ENCODE data around the gene GRIK4.
"Not testable (repeated sequence)": the region's sequence is repeated elsewhere in the genome, so short reads cannot be mapped to it uniquely, and the experiment has no call there.

Gene GRIK4, protein sequence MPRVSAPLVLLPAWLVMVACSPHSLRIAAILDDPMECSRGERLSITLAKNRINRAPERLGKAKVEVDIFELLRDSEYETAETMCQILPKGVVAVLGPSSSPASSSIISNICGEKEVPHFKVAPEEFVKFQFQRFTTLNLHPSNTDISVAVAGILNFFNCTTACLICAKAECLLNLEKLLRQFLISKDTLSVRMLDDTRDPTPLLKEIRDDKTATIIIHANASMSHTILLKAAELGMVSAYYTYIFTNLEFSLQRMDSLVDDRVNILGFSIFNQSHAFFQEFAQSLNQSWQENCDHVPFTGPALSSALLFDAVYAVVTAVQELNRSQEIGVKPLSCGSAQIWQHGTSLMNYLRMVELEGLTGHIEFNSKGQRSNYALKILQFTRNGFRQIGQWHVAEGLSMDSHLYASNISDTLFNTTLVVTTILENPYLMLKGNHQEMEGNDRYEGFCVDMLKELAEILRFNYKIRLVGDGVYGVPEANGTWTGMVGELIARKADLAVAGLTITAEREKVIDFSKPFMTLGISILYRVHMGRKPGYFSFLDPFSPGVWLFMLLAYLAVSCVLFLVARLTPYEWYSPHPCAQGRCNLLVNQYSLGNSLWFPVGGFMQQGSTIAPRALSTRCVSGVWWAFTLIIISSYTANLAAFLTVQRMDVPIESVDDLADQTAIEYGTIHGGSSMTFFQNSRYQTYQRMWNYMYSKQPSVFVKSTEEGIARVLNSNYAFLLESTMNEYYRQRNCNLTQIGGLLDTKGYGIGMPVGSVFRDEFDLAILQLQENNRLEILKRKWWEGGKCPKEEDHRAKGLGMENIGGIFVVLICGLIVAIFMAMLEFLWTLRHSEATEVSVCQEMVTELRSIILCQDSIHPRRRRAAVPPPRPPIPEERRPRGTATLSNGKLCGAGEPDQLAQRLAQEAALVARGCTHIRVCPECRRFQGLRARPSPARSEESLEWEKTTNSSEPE

DNA sequence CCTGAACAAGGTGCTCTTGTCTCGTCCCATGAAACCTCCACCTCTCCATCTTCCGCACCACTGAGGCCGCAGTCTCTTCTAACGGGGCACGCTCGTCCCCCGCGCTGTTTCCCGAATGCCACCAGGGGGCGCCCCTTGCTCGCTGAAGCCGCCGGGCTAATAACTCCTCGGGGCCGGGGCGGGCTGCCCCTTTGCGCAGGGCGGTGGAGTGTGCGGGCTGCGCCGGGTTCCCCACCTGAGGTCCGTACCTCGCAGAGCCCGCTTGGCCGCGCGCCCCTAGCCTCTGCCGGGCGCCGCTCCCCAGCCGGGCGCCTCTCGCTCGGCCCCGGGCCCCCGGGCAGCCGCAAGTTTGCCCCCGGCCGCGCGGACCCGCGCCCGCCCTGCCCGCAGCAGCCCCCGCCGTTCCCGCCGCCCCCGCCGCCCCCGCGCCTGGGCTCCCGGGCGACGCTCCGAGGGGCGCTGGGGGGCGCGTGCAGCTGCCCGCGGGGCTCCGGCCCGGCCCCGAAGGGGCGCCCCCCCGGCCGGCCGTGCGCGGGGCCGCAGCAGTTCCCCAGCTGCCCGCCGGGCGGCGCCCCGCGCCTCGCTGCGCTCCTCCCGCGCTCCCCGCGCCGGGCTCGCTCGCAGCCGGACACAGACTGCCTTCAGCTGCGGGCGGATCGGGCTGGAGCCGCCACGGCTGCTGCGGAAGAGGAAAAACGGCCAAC lies at the start of gene GRIK4:
Gene GRIK4, plus strand, starts transcription at position 633 of the 704 bp plus-strand sequence. CDS start 148,571 bp downstream, outside the sequence.
- FAIRE-seq (peak; percentile 69), DNase-seq (ENCODE audit: insufficient read length, low spot score) (peak; percentile 87)

DNA sequence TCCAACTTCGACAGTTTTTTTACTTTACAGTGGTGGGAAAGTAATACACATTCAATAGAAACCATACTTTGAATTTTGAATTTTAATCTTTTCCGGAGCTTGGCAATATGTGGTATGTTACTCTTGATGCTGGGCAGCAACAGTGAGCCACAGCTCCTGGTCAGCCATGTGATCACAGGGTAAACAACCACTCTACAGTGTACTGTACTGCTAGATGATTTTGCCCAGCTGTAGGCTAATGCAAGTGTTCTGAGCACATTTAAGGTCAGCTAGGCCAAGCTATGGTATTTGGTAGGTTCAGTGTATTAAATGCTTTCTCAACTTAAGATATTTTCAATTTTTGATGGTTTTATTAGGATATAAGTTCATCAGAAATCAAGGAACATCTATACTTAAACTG lies 48.7 kb upstream of the GRIK4 start:
- DNase-seq (ENCODE audit: insufficient read length, low spot score) (no peak), FAIRE-seq (no peak)

DNA sequence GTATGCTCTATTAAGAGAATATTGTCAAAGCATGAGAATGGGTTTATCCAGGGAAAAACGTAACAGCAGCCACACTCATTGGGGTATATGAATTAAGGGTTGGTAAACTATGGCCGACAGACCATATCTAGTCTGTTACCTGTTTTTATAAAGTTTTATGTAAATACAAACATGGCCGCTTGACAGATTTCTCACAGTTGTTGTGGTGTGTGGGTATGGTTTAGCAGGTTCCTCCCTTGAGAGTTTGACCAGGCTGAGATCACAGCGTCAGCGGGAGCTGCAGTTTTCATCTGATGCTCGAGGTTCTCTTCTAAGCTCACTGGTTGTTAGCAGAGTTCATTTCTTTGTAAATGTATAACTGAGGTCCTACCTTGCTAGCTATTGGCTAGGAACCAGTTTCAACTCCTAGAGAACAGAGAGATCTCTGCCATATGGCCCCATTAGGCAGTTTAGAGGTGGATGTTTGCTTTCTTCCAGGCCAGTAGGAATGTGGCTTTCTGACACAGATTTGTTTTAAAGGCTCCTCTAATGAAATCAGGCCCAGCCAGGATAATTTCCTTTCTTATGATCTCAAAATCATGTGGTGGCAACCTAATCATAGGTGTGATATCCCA lies 45.5 kb upstream of the GRIK4 start:
- DNase-seq (ENCODE audit: insufficient read length, low spot score) (no peak), FAIRE-seq (no peak)

- FAIRE-seq: peak; percentile 40
- peak; percentile 28 for DNase-seq (ENCODE audit: insufficient read length, low spot score)
Measured at GRCh38 chr11:120467627-120468026, 43.9 kb upstream of the GRIK4 start.

- no peak for DNase-seq (ENCODE audit: insufficient read length, low spot score)
Measured at GRCh38 chr11:120471131-120471530, 40.4 kb upstream of the GRIK4 start.

GRCh38 chr11:120471994-120472393 lies 39.6 kb upstream of the GRIK4 start:
- DNase-seq (ENCODE audit: insufficient read length, low spot score) (no peak), FAIRE-seq (no peak)

More at GRCh38 chr11:120471131-120471530, 40.4 kb upstream of the GRIK4 start:
- FAIRE-seq: no peak

- DNase-seq (ENCODE audit: insufficient read length, low spot score) (no peak), FAIRE-seq (peak; percentile 48)
Measured at GRCh38 chr11:120473503-120473902, 38.0 kb upstream of the GRIK4 start.

DNA sequence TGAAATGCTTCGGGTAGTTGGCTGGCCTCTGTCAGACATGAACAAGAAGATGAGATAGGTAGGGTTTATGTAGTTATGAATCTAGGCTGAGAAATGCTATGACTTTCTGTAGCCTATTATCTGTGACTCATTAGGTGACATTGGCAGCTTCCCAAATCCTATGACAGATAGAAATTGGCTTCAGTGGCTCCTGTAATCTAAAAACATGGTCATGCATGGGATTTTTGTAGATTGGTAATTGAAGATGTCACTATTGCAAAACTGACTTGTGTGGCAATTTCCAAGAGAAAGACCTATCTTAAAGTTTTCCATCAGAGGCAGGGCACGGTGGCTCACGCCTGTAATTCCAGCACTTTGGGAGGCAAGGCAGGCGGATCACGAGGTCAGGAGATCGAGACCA lies 29.4 kb upstream of the GRIK4 start:
- DNase-seq (ENCODE audit: insufficient read length, low spot score) (no peak), FAIRE-seq (no peak)

- FAIRE-seq (no peak), DNase-seq (ENCODE audit: insufficient read length, low spot score) (no peak)
Measured at GRCh38 chr11:120484722-120485121, 26.8 kb upstream of the GRIK4 start.

- DNase-seq (ENCODE audit: insufficient read length, low spot score) (no peak), FAIRE-seq (no peak)
Measured at GRCh38 chr11:120486138-120486537, 25.4 kb upstream of the GRIK4 start.

DNA sequence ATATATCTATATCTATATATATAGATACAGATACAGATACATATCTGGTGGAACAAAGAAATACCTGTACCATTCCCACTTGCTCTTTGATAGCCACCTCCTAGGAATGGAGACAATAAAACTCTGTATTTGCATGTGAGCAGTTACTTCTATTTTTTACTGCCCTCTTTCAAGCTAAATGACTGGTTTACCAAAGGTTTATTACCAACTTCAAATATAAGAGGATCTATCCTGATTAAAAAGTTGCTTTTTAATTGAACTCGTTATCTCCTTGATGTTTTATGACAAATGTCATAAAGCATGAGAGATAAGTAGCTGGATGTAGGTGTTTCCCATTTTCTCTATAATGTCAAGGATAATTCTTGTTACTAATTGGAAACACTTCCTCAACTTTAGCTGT lies 21.7 kb upstream of the GRIK4 start:
- FAIRE-seq (no peak), DNase-seq (ENCODE audit: insufficient read length, low spot score) (no peak)

- no peak for DNase-seq (ENCODE audit: insufficient read length, low spot score)
- no peak for FAIRE-seq
Measured at GRCh38 chr11:120492486-120492885, 19.1 kb upstream of the GRIK4 start.

- DNase-seq (ENCODE audit: insufficient read length, low spot score): no peak
- FAIRE-seq: no peak
Measured at GRCh38 chr11:120494595-120494994, 17.0 kb upstream of the GRIK4 start.

GRCh38 chr11:120499088-120499487 lies 12.5 kb upstream of the GRIK4 start:
- DNase-seq (ENCODE audit: insufficient read length, low spot score) (no peak), FAIRE-seq (no peak)

GRCh38 chr11:120499859-120500258 lies 11.7 kb upstream of the GRIK4 start:
- no peak for FAIRE-seq
- no peak for DNase-seq (ENCODE audit: insufficient read length, low spot score)

DNA sequence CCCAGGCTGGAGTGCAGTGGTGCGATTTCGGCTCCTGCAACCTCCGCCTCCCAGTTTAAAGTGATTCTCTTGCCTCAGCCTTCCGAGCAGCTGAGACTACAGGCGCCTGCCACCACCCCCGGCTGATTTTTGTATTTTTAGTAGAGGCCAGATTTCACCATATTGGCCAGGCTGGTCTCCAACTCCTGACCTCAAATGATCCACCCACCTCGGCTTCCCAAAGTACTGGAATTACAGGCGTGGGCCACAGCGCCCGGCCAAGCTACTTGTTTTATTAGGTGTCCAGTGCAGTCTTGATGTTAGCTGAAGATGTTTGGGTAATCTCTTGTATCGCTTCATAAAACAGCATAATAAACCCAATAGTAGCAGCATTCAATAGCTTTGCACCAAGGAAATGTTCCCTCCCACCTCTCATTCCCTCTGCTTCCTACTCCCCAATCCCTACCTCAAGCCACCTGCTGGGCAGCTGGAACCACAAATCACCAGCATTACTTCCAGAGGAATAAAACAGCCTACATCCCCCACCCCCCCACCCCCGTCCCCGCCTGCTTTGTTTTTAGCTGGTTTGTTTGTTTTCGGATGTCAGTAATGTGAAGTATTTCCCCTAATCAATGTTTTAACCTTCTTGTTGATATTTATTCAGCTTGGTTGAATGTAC lies 11.0 kb upstream of the GRIK4 start:
- no peak for FAIRE-seq
- no peak for DNase-seq (ENCODE audit: insufficient read length, low spot score)

- DNase-seq (ENCODE audit: insufficient read length, low spot score) (no peak), FAIRE-seq (no peak)
Measured at GRCh38 chr11:120501440-120501839, 10.1 kb upstream of the GRIK4 start.

- FAIRE-seq: no peak
- DNase-seq (ENCODE audit: insufficient read length, low spot score): no peak
Measured at GRCh38 chr11:120501976-120502755, 9.4 kb upstream of the GRIK4 start.

- not testable (repeated sequence) for DNase-seq (ENCODE audit: insufficient read length, low spot score); FAIRE-seq
Measured at GRCh38 chr11:120503529-120503928, 8.0 kb upstream of the GRIK4 start.
